ENCODE measurements around the gene AP1G1.
A peak's percentile ranks its signal among the peaks of the same experiment; 100 is the strongest.
"Not testable (repeated sequence)": the region's sequence is repeated elsewhere in the genome, so short reads cannot be mapped to it uniquely, and the experiment has no call there.

AP1G1 gene

GRCh38 chr16:71698491-71698890 lies 110.1 kb downstream of the AP1G1 start:
- peak; percentile 57 for DNase-seq (ENCODE audit: low read depth)

- no peak for DNase-seq (ENCODE audit: low read depth)
Measured at GRCh38 chr16:71693164-71693563, 115.5 kb downstream of the AP1G1 start.

GRCh38 chr16:71689901-71690300 lies 118.7 kb downstream of the AP1G1 start:
- no peak for DNase-seq (ENCODE audit: low read depth)

- DNase-seq (ENCODE audit: low read depth), result no peak
Measured at GRCh38 chr16:71687861-71688260, 120.8 kb downstream of the AP1G1 start.

GRCh38 chr16:71684280-71684679 lies 124.4 kb downstream of the AP1G1 start:
- DNase-seq (ENCODE audit: low read depth), result not testable (repeated sequence)

GRCh38 chr16:71681360-71681759 lies 127.3 kb downstream of the AP1G1 start:
- no peak for DNase-seq (ENCODE audit: low read depth)

All from amniotic epithelial cell (primary cell).